ENCODE data around the gene MACROD1.

DNA sequence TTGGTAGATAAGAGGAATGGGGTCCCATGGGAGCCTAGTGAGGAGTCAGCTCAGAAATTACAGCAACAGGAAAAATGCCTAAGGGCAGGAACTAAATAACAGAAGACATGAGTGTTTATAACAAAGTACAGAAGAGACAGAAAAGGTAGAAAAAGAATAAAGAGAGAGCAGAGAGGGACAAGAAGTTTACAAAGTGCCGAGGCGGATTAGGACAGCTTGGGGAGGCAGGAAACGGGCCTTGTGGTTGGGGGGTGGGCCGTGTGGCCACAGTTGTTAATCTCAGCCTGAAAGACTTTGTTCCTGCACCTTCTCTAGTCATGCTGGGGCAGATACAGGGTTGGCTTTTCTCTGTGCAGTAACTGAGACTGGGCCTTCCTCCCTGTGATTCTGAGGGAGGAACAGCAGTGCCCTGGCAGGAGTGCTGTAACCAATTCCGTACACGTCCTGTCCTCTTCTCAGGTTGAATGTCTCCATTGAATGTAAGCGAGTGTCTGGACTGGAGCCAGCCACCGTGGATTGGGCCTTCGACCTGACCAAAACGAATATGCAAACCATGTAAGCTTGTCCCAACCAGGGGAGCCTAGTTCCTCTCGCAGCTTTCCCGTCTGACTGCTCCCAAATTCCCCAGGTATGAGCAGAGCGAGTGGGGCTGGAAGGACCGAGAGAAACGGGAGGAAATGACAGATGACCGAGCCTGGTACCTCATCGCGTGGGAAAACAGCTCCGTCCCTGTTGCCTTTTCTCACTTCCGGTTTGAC is 214.0 kb downstream of the MACROD1 start:
- TF ChIP-seq, protein P1, sequence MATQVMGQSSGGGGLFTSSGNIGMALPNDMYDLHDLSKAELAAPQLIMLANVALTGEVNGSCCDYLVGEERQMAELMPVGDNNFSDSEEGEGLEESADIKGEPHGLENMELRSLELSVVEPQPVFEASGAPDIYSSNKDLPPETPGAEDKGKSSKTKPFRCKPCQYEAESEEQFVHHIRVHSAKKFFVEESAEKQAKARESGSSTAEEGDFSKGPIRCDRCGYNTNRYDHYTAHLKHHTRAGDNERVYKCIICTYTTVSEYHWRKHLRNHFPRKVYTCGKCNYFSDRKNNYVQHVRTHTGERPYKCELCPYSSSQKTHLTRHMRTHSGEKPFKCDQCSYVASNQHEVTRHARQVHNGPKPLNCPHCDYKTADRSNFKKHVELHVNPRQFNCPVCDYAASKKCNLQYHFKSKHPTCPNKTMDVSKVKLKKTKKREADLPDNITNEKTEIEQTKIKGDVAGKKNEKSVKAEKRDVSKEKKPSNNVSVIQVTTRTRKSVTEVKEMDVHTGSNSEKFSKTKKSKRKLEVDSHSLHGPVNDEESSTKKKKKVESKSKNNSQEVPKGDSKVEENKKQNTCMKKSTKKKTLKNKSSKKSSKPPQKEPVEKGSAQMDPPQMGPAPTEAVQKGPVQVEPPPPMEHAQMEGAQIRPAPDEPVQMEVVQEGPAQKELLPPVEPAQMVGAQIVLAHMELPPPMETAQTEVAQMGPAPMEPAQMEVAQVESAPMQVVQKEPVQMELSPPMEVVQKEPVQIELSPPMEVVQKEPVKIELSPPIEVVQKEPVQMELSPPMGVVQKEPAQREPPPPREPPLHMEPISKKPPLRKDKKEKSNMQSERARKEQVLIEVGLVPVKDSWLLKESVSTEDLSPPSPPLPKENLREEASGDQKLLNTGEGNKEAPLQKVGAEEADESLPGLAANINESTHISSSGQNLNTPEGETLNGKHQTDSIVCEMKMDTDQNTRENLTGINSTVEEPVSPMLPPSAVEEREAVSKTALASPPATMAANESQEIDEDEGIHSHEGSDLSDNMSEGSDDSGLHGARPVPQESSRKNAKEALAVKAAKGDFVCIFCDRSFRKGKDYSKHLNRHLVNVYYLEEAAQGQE (IDR thresholded peaks at IDR 0.05; ENCODE audit: borderline replicate concordance in 1 of 2, low read depth in 1 of 2, low read length in 2 of 2) = no peak
- TF ChIP-seq, protein P2, sequence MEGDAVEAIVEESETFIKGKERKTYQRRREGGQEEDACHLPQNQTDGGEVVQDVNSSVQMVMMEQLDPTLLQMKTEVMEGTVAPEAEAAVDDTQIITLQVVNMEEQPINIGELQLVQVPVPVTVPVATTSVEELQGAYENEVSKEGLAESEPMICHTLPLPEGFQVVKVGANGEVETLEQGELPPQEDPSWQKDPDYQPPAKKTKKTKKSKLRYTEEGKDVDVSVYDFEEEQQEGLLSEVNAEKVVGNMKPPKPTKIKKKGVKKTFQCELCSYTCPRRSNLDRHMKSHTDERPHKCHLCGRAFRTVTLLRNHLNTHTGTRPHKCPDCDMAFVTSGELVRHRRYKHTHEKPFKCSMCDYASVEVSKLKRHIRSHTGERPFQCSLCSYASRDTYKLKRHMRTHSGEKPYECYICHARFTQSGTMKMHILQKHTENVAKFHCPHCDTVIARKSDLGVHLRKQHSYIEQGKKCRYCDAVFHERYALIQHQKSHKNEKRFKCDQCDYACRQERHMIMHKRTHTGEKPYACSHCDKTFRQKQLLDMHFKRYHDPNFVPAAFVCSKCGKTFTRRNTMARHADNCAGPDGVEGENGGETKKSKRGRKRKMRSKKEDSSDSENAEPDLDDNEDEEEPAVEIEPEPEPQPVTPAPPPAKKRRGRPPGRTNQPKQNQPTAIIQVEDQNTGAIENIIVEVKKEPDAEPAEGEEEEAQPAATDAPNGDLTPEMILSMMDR (CRISPR knock-in tag; IDR thresholded peaks at IDR 0.05) = no peak

Data from HepG2 (cell line).